GM21526 (cell line): Measurements from ENCODE around the gene DNAJB9.
A peak's percentile ranks its signal among the peaks of the same experiment; 100 is the strongest.
"Not testable (repeated sequence)": the region's sequence is repeated elsewhere in the genome, so short reads cannot be mapped to it uniquely, and the experiment has no call there.

Source experiments
- ATAC-seq: cut with Tn5 transposase; IDR thresholded peaks from one replicate; pipeline ENCODE4 v1.9.1; 2021; ENCODE audit warnings: moderate library complexity; ENCODE audit not compliant: unreplicated experiment, low FRiP score

DNAJB9 gene

GRCh38 chr7:108569381-108570145 is at the start of gene DNAJB9, which contains the start of gene THAP5:
Gene DNAJB9, plus strand, starts transcription at chr7:108569874. Its CDS starts 1,853 bp downstream, at chr7:108571727.
Gene THAP5, minus strand, starts transcription at chr7:108569706. Its CDS starts 137 bp downstream, at chr7:108569569.
- peak; percentile 95 for ATAC-seq

DNA sequence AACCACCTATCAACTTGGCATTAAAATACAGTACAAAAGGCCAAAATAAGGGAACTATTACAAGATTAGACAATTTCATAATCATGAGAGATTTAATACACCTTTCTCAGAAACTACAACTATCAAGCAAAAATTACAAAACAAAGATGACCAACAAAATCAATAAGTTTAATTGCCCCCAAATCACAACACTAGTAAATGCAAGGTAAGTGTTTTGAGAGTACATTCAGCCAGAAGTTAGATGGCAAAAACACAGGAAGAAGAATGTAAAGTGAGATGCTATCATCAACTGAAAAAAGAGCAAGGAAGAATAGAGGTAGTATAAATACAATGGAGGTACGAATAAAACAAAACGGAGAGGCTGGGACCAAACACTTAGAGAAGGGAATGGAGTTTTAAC is 46.9 kb upstream of the DNAJB9 start:
- no peak for ATAC-seq

DNA sequence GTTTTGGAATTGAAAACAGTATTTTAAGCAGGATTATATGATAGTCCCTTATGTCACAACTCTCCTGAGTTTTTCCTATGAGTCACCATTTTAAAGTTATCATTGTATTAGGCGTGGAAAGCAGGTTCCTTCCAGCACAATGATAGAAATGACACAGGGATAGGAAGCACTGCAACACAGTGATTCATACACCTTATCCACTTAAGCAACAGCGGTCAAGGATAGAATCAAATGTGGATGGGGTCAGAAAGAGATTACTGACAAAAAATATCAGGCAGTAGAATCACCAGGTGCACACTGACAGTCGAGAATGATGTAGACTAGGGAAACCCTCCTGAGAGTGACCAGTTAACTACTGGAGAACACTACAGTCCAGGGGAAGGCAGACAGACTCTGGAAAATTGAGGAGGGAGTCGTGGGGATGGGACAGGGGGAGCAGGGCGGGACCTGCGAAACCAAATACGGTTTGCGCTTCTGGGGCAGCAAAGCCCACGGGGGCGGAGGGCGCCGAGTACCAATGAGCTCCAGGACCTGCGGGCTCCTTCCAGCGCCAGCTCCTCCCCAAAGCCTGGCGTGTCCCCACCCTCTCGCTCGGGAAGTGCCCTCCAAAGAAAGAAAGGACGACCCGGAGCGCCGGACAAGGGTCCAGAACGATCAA is 44.2 kb upstream of the DNAJB9 start:
- ATAC-seq, result peak; percentile 51

GRCh38 chr7:108525985-108526767 is 43.5 kb upstream of the DNAJB9 start, which contains the start of gene PNPLA8:
Gene PNPLA8, minus strand, starts transcription at chr7:108526135. Its CDS starts 10,644 bp downstream, at chr7:108515491.
- ATAC-seq, result peak; percentile 94

- ATAC-seq, result no peak
These were observed 43.0 kb upstream of the DNAJB9 start for GRCh38 chr7:108526768-108527017.

- ATAC-seq, result no peak
These were observed 41.4 kb upstream of the DNAJB9 start for GRCh38 chr7:108528183-108528712.

GRCh38 chr7:108529341-108529740 is 40.3 kb upstream of the DNAJB9 start:
- ATAC-seq, result no peak

GRCh38 chr7:108533712-108534111 is 36.0 kb upstream of the DNAJB9 start:
- ATAC-seq, result no peak

DNA sequence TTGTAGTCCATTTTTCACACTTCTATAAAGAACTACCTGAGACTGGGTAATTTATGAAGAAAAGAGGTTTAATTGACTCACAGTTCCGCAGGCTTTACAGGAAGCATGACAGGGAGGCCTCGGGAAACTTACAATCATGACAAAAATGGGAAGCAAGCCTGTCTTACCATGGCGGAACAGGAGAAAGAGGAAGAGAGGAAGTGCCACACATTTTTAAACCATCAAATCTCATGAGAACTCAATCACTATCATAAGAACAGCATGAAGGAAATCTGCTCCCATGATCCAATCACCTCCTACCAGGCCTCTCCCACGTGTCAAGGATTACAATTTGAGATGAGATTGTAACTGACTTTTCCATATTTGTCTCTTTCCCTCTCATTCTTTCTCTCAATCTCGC is 34.4 kb upstream of the DNAJB9 start:
- ATAC-seq, result no peak

GRCh38 chr7:108535744-108536143 is 33.9 kb upstream of the DNAJB9 start:
- ATAC-seq, result no peak

DNA sequence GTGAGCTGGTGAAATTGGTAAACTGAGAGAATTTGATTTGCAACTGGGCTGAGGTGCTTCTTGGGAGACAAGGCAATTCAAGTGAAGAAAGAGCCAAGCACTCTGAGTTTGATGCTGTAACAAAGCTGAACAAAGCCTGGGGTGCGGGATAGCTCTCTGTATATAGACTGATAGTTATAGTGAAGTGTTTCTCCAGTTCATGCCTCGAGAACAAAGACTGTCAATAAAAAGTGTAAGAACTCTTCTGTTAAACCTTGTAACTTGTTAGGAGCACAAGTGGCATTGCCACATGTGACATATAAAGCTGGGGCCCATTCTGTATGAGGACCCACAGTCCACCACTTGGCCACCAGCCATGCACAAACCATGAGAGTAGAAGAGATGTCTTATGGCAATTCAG is 32.4 kb upstream of the DNAJB9 start:
- ATAC-seq, result no peak

GRCh38 chr7:108538236-108538635 is 31.4 kb upstream of the DNAJB9 start:
- not testable (repeated sequence) for ATAC-seq

- not testable (repeated sequence) for ATAC-seq
These were observed 31.0 kb upstream of the DNAJB9 start for GRCh38 chr7:108538685-108539084.

GRCh38 chr7:108541478-108541877 is 28.2 kb upstream of the DNAJB9 start:
- ATAC-seq, result no peak

DNA sequence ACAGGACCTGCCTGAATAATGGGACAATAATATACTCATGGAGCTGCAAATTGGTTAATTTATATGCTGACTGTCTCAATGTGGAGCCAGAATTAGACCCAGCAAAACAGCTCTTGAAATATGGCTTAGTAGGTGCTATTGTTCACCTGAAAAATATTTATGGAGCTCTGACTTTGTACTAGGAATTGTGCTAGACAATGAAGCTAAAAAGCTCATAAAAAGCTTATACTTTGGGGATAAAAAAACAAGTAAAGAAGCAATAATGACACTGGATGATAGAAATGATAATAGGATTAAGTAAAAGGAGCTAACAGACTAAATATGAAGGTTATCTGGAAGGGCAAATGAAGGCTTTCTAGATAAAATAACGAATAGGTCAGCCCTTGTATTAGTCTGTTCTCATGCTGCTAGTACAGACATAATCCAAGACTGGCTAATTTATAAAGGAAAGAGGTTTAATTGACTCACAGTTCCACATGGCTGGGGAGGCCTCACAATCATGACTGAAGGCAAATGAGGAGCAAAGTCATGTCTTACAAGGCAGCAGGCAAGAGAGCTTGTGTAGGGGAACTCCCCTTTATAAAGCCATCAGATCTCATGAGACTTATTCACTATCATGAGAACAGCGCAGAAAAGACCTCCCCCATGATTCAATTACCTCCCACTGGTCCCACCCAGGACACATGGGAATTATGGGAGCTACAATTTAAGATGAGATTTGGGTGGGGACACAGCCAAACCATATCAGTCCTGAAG is 21.4 kb upstream of the DNAJB9 start:
- ATAC-seq, result not testable (repeated sequence)

DNA sequence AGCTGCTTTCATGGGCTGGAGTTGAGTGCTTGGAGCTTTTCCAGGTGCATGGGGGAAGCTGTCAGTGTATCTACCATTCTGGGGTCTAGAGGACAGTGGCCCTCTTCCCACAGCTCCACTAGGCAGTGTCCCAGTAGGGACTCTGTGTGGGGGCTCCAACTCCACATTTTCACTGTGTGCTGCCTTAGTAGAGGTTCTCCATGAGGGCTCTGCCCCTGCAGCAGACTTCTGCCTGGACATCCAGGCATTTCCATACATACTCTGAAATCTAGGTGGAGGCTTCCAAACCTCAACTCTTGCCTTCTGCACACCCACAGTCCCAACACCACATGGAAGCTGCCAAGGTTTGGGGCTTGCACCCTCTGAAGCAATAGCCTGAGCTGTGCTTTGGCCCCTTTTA is 13.0 kb upstream of the DNAJB9 start:
- ATAC-seq, result not testable (repeated sequence)

DNA sequence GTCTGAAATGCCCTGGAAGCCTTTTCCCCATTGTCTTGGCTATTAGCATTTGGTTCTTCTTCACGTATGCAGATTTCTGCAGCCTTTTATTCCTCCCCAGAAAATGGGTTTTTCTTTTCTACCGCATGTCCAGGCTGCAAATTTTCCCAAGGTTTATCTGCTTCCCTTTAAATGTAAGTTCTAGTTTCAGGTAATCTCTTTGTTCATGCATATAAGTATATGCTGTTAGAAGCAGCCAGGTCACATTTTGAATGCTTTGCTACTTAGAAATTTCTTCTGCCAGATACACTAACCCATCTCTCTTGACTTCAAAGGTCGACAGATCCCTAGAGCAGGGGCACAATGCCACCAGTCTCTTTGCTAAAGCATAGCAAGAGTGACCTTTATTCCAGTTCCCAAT is 12.5 kb upstream of the DNAJB9 start:
- no peak for ATAC-seq

- ATAC-seq, result no peak
These were observed 12.1 kb upstream of the DNAJB9 start for GRCh38 chr7:108557617-108558016.

DNA sequence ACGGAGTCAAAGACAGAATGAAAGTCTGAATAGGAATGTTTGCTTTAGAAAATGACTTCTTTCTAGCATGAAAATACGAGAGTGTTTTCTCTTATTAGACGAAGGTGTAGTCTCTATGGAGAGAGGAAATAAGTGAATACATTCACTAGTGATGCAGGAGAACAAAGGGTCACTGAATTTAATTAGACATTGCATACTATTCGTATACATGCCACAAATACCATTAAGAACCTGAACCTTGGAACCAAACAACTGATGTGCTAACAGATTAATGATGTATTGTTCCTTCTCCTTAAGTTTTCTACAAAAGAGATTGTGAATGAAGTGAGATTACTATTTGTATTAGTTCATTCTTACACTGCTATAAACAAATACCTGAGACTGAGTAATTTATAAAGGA is 10.4 kb upstream of the DNAJB9 start:
- no peak for ATAC-seq

DNA sequence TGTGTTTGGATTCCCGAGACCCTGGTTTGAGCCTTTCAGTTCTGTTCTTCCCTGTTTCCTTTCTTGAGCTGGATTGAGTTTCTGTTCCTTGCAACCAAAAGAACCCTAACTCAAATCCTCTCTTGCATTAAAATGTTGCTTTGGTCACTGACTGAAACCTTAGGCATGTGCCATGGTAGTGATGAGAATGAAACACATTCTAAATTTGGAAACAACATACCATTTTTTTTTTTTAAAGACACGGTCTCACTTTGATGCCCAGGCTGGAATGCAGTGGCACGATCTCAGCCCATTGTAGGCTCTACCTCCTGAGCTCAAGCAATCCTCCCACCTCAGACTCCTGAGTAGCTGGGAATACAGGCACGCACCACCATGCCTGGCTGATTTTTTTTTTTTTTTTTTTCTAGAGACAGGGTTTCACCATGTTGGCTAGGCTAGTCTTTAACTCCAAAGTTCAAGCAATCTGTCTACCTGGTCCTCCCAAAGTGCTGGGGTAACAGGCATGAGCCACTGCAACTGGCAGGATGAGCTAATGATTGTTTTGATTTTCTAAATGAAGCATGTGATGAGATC is 8.5 kb upstream of the DNAJB9 start:
- no peak for ATAC-seq
